H1 (cell line): Measurements from ENCODE around the gene ITGB8. TPM values are rescaled to one million over a fixed set of nuclear protein-coding genes. Genes with fewer than 3 reads are reported as not detected.

Experiments
- CBX5 ChIP-seq: fragments of 300-800, 300-1000 bp; sonication (generic); IDR thresholded peaks from 2 replicates; pipeline ENCODE4 v1.7.1; 2016; ENCODE audit warnings: antibody characterized with exemption, low read length, low read depth
- CHD2 ChIP-seq: IDR thresholded peaks from 2 replicates; pipeline ENCODE4 v1.6.1; 2012; ENCODE audit warnings: low read length, improper control_type of control experiment
- CTBP2 ChIP-seq: IDR thresholded peaks from 2 replicates; pipeline ENCODE4 v1.7.0; 2011; ENCODE audit warnings: borderline replicate concordance, mild to moderate bottlenecking, moderate library complexity, mixed read lengths, low read length; ENCODE audit not compliant: insufficient read depth, insufficient read length
- RBBP5 ChIP-seq: IDR thresholded peaks from 2 replicates; pipeline ENCODE4 v1.7.1; 2012; ENCODE audit warnings: low read depth, mild to moderate bottlenecking, inconsistent platforms, low read length, moderate library complexity, borderline replicate concordance
- SP1 ChIP-seq: IDR thresholded peaks from 2 replicates; pipeline ENCODE4 v1.6.1; 2011; ENCODE audit warnings: low read depth, low read length
- SP2 ChIP-seq: IDR thresholded peaks from 2 replicates; pipeline ENCODE4 v1.6.1; 2012; ENCODE audit warnings: mild to moderate bottlenecking, low read length, inconsistent platforms
- polyA plus RNA-seq, 7 experiments: library from polyadenylated mRNA; depleted of rRNA in 3 of 7; stranded (reverse) in 5 of 7; unstranded in 2 of 7; fragments of >200 nt in 5 of 7; fragments of 200-250 nt in 2 of 7; gene quantifications; 1 replicate in 5 of 7; 2 replicates in 1 of 7; 4 replicates in 1 of 7; pipeline versions ENCODE4 v1.2.1 to v1.2.3, GENCODE V29; 2011 to 2013; ENCODE audit warnings: missing spikeins in 2 of 7, mixed read lengths in 2 of 7
- total RNA-seq: library from RNA; stranded (reverse); fragmentation: NEBNext Ultra II Directional; extraction: Animal tissue kit (Norgen Biotek cat#: 25700); gene quantifications from 2 replicates; pipeline ENCODE4 v1.2.1, GENCODE V29; 2021
- TF ChIP-seq, protein P1 (sequence below): fragments of 300-600 bp; sonication (generic); IDR thresholded peaks from 2 replicates; pipeline ENCODE4 v1.7.1; 2012; ENCODE audit warnings: low read length, moderate library complexity, mild to moderate bottlenecking, inconsistent platforms; ENCODE audit not compliant: insufficient replicate concordance
- TF ChIP-seq, protein P2 (sequence below): IDR thresholded peaks from 2 replicates; pipeline ENCODE4 v1.6.1; 2011; ENCODE audit warnings: low read depth, mild to moderate bottlenecking, low read length; ENCODE audit not compliant: insufficient read depth
- TF ChIP-seq, protein P3 (sequence below), 3 experiments: IDR thresholded peaks; 1 replicate in 2 of 3; 2 replicates in 1 of 3; pipeline versions ENCODE4 v1.5.1 to v1.6.1; 2011; ENCODE audit warnings: low read length in 3 of 3, mild to moderate bottlenecking in 3 of 3, inconsistent platforms in 2 of 3, low read depth in 1 of 3, moderate library complexity in 1 of 3; ENCODE audit not compliant: insufficient read depth in 1 of 3; ENCODE audit errors: control extremely low read depth in 1 of 3

ITGB8 gene
- total and polyA plus RNA-seq, 2 of the 8 experiments (the other 6 are each of a cell fraction or from before 2014, with no cell fraction given): 1.2 to 3.6 TPM

DNA sequence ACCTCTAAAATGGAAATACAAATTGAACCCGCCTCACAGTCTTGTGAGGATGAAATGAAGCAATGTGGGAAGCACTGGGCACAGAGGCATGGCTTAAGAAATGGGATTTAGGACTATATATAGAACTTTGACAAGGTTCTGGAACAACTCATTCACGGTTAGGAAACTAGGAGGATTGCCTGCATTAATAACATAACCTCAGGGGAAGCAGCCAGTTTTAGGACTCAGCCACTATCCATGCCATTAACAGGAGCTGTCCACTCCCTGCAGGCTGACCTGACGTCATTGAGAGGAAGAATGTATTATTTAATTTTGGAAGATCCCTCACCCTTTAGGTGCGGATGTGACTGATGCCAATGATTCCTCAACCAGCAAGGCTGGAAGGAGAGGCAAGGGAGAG lies 34.8 kb downstream of the ITGB8 start (continued):
- TF ChIP-seq, protein P1, sequence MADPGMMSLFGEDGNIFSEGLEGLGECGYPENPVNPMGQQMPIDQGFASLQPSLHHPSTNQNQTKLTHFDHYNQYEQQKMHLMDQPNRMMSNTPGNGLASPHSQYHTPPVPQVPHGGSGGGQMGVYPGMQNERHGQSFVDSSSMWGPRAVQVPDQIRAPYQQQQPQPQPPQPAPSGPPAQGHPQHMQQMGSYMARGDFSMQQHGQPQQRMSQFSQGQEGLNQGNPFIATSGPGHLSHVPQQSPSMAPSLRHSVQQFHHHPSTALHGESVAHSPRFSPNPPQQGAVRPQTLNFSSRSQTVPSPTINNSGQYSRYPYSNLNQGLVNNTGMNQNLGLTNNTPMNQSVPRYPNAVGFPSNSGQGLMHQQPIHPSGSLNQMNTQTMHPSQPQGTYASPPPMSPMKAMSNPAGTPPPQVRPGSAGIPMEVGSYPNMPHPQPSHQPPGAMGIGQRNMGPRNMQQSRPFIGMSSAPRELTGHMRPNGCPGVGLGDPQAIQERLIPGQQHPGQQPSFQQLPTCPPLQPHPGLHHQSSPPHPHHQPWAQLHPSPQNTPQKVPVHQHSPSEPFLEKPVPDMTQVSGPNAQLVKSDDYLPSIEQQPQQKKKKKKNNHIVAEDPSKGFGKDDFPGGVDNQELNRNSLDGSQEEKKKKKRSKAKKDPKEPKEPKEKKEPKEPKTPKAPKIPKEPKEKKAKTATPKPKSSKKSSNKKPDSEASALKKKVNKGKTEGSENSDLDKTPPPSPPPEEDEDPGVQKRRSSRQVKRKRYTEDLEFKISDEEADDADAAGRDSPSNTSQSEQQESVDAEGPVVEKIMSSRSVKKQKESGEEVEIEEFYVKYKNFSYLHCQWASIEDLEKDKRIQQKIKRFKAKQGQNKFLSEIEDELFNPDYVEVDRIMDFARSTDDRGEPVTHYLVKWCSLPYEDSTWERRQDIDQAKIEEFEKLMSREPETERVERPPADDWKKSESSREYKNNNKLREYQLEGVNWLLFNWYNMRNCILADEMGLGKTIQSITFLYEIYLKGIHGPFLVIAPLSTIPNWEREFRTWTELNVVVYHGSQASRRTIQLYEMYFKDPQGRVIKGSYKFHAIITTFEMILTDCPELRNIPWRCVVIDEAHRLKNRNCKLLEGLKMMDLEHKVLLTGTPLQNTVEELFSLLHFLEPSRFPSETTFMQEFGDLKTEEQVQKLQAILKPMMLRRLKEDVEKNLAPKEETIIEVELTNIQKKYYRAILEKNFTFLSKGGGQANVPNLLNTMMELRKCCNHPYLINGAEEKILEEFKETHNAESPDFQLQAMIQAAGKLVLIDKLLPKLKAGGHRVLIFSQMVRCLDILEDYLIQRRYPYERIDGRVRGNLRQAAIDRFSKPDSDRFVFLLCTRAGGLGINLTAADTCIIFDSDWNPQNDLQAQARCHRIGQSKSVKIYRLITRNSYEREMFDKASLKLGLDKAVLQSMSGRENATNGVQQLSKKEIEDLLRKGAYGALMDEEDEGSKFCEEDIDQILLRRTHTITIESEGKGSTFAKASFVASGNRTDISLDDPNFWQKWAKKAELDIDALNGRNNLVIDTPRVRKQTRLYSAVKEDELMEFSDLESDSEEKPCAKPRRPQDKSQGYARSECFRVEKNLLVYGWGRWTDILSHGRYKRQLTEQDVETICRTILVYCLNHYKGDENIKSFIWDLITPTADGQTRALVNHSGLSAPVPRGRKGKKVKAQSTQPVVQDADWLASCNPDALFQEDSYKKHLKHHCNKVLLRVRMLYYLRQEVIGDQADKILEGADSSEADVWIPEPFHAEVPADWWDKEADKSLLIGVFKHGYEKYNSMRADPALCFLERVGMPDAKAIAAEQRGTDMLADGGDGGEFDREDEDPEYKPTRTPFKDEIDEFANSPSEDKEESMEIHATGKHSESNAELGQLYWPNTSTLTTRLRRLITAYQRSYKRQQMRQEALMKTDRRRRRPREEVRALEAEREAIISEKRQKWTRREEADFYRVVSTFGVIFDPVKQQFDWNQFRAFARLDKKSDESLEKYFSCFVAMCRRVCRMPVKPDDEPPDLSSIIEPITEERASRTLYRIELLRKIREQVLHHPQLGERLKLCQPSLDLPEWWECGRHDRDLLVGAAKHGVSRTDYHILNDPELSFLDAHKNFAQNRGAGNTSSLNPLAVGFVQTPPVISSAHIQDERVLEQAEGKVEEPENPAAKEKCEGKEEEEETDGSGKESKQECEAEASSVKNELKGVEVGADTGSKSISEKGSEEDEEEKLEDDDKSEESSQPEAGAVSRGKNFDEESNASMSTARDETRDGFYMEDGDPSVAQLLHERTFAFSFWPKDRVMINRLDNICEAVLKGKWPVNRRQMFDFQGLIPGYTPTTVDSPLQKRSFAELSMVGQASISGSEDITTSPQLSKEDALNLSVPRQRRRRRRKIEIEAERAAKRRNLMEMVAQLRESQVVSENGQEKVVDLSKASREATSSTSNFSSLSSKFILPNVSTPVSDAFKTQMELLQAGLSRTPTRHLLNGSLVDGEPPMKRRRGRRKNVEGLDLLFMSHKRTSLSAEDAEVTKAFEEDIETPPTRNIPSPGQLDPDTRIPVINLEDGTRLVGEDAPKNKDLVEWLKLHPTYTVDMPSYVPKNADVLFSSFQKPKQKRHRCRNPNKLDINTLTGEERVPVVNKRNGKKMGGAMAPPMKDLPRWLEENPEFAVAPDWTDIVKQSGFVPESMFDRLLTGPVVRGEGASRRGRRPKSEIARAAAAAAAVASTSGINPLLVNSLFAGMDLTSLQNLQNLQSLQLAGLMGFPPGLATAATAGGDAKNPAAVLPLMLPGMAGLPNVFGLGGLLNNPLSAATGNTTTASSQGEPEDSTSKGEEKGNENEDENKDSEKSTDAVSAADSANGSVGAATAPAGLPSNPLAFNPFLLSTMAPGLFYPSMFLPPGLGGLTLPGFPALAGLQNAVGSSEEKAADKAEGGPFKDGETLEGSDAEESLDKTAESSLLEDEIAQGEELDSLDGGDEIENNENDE: no peak
- TF ChIP-seq CTBP2 (no peak), CHD2 (no peak), CBX5 (no peak), RBBP5 (no peak), SP2 (no peak), SP1 (no peak)
- TF ChIP-seq, protein P2, sequence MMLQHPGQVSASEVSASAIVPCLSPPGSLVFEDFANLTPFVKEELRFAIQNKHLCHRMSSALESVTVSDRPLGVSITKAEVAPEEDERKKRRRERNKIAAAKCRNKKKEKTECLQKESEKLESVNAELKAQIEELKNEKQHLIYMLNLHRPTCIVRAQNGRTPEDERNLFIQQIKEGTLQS: no peak
- TF ChIP-seq, protein P3, sequence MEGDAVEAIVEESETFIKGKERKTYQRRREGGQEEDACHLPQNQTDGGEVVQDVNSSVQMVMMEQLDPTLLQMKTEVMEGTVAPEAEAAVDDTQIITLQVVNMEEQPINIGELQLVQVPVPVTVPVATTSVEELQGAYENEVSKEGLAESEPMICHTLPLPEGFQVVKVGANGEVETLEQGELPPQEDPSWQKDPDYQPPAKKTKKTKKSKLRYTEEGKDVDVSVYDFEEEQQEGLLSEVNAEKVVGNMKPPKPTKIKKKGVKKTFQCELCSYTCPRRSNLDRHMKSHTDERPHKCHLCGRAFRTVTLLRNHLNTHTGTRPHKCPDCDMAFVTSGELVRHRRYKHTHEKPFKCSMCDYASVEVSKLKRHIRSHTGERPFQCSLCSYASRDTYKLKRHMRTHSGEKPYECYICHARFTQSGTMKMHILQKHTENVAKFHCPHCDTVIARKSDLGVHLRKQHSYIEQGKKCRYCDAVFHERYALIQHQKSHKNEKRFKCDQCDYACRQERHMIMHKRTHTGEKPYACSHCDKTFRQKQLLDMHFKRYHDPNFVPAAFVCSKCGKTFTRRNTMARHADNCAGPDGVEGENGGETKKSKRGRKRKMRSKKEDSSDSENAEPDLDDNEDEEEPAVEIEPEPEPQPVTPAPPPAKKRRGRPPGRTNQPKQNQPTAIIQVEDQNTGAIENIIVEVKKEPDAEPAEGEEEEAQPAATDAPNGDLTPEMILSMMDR (IDR thresholded peaks at IDR 0.05; ENCODE audit: control extremely low read depth in 1 of 3, insufficient read depth in 1 of 3, low read depth in 1 of 3, low read length in 3 of 3): no peak
